ENCODE measurements around the gene ARRDC3.
"Not testable (repeated sequence)": the region's sequence is repeated elsewhere in the genome, so short reads cannot be mapped to it uniquely, and the experiment has no call there.

The ARRDC3 gene

GRCh38 chr5:91359962-91360609 lies 23.0 kb downstream of the ARRDC3 start:
- DNase-seq (ENCODE audit: low spot score): no peak

DNA sequence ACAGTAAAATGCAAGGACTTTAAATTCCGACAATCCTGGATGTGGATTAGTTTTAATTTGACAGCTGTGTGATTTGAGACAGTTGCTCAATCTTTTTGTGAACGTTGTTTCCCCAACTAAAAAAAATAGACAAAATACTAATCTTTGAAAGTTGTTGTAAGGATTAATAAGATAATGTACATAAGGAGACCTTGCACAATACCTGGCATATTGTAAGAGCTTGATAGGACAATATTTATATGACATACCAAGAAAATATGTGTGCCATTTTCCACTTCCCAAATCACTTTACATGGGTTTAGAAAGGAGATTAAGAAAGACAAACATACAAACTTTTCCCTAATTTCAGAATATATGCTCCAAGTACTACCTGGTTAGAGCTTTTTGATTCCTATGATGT lies 25.3 kb downstream of the ARRDC3 start:
- no peak for DNase-seq (ENCODE audit: low spot score)

DNA sequence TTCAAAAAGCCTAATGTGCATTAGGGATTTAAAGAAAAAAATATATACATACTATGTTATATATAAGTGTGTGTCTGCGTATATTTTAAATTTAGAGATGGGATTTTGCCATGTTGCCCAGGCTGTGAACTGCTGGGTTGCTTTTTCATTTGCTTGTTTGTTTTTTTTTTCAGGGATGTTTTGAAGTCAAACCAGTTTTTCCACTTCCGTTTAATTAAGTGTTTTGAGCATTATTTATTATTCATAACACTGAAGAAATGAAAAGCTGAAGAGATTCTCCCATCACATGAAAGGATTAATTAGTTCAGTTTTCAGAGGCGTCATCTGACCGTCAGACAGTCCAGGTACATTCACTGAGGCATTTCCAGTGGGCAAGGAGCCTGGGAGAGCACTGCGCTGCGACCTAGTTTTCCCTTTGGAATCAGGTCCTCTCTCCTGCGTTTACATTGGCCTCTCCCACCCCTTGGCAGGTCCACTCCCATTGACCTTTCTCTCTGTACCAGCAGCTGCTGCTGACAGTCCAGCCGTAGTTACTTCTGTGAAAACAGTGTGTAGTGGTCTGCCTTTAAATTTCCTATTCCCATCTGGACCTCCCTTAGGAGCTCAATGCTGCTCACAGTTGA lies 26.0 kb downstream of the ARRDC3 start:
- DNase-seq (ENCODE audit: low spot score): peak; percentile 54

DNA sequence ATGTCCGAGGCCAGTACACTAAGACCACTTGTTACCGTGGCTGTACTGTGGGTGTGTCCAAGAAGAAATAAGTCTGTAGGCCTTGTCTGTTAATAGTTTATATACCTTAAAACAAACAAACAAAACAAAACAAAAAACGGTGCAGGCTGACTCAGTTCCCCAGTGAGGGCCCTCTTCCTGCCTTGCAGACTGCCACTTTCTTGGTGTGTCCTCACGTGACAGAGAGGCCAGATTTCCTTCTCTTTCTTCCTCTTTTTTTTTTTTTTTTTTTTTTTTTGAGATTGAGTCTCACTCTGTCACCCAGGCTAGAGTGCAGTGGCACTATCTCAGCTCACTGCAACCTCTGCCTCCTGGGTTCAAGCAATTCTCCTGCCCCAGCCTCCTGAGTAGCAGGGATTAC lies 28.2 kb downstream of the ARRDC3 start:
- not testable (repeated sequence) for DNase-seq (ENCODE audit: low spot score)

DNA sequence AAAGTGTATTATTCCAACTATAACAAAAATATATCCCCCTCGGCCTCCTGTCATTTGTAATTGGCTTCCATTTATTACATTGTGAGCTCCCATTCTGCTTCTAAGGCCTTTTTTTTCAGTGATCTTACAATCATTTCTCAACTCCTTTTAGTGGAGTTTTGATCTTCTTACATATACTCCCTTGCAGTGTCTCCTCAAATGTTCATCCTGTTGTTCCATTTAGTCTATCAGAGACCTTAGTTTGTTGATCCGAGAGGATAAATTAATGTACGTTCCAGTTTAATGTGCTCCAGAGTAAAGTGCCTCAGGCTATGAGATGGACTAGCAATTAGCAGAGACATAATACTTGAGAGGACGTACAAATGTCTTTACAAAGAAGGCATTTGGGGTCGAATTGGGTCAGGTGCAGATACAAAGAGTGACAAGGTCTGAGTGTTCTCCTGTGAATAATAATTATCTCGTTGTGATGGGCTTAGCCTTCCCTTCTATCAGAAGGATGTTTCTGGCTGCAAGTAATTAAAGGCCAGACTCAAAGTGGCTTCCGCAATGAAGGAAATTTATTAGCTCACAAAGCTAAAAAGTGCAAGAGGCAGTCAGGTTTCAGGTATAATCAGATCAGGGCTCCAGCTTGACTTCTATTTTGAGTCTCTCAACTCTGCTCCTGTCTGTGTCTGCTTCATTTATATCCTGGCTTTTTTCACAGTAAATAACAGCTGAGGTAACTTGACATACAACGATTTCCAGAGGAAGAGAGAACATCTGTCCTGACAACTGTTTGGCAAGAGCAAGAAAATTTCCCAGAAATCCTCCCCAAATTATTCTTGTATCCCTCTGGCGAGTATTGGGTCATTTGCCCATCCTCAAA lies 30.1 kb downstream of the ARRDC3 start:
- DNase-seq (ENCODE audit: low spot score): no peak

DNA sequence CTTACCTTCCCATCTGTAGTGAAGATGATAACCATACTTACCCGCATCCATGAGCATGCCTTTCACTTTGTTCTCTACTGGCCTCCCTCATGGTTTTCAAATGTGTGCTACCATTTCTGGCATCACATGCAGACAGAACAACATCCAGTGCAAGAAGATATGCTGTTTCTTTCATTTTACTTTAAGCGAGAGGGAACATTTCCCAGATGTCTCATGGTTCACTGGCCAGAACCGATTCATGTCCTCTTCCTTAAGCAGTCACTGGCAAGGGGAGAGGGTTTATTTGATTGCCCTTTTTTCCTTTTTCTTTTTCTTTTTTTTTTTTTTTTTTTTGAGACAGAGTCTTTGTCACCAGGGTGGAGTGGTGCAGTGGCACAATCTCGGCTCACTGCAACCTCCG lies 37.7 kb downstream of the ARRDC3 start:
- DNase-seq (ENCODE audit: low spot score): no peak

DNA sequence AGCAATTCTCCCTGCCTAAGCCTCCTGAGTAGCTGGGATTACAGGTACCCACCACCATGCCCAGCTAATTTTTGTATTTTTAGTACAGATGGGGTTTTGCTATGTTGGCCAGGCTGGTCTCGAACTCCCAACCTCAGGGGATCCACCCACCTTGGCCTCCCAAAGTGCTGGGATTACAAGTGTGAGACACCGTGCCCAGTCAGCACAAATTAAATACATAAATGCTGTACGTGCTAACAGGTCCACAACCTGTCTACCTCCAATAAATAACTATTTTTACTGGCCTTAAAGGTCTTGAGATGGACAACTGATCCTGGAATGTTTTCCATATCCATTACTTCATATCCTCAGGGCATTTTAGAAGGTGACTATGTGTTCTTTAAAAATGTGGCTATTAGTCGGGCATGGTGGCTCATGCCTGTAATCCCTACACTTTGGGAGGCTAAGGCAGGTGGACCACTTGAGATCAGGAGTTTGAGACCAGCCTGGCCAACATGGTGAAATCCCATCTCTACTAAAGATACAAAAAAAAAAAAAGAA lies 38.4 kb downstream of the ARRDC3 start:
- not testable (repeated sequence) for DNase-seq (ENCODE audit: low spot score)

- no peak for DNase-seq (ENCODE audit: low spot score)
These were observed 39.2 kb downstream of the ARRDC3 start for GRCh38 chr5:91343916-91344315.

GRCh38 chr5:91342931-91343330 lies 40.2 kb downstream of the ARRDC3 start:
- not testable (repeated sequence) for DNase-seq (ENCODE audit: low spot score)

- DNase-seq (ENCODE audit: low spot score): no peak
These were observed 42.0 kb downstream of the ARRDC3 start for GRCh38 chr5:91341154-91341553.

- DNase-seq (ENCODE audit: low spot score): no peak
These were observed 42.6 kb downstream of the ARRDC3 start for GRCh38 chr5:91340532-91340931.

DNA sequence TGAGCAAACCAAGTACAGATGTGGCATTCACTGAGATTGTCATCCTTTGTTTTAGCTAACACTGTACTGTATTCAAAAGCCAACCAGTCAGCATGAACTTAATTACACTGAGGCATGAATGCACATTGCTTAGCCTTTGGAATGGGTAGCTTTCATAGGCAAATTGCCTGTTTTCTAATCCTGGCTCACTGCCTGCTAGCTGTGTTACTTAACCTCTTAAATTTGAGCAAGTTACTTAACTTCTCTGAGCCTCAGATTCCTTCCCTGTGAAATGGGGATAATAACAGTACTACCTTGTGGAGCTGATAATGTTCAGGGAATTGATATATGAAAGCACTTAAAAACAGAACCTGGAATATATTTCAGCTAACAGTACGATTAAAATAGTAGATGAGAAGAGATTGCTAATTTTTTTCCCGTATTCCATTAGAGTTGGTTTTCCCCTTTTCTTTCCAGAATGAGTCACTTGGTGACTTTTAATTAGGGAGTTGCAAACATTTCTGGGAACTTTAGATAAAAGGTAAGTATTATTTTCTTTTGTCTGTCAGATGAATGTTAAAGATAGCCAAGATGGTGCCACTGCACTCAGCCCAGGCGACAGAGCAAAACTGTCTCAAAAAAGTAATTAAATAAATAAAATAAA lies 43.9 kb downstream of the ARRDC3 start:
- DNase-seq (ENCODE audit: low spot score): no peak

DNA sequence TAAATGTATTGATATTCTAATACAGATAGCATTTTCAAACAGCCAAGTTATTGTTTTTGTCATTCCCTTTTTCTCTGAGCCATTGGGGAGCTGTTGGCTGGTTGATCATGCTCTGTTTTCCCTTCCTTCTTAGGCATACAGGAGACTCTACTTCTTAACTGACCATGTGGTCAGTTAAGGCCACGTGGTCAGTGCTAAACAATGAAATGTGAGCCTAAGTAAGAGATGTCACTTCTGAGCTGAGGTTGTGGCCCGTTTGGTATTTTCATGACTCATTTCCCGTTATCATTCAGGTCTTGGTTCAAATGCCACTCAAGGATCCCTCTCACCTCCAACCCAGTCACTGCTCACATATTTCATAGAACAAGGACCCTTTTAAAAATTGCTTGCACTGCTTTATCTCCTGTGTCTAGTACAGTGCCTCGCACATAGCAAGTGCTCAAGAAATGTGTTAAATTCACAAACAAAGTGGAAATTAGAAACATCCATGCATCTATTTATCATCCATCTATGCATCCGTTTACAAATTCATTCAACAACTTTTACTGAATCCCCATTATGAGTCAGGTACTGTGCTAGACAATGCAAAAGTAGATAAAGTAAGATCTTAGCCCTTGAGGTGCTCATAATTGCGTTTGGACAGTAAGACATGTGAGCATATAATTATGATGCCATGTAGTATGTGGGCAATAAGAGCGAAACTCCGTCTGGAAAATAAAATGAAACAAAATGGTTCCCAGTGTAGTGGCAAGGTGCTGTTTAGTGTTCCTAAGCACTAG lies 50.7 kb downstream of the ARRDC3 start:
- no peak for DNase-seq (ENCODE audit: low spot score)

- DNase-seq (ENCODE audit: low spot score): no peak
These were observed 51.4 kb downstream of the ARRDC3 start for GRCh38 chr5:91331705-91332104.

- DNase-seq (ENCODE audit: low spot score): no peak
These were observed 53.8 kb downstream of the ARRDC3 start for GRCh38 chr5:91329283-91329682.

DNA sequence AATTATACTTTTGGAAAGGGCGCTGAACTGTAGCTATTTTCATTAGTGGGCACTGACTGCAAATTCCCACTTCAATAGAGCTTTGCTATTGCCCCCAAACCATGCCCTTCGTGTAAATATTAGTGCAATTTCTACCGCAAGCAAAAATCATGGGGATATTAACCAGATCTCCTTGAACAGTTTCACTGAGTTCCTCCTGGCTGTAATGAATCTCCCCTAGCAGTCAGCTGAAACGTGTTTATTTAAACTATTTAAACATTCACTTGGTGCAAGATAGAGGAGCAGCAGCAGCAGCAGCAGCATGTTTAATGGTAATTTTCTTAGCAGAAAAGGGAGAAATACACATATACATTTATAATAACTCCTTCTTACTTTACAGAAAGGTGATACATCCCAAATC lies 54.4 kb downstream of the ARRDC3 start:
- DNase-seq (ENCODE audit: low spot score): peak; percentile 22

GRCh38 chr5:91322981-91323380 lies 60.1 kb downstream of the ARRDC3 start:
- DNase-seq (ENCODE audit: low spot score): not testable (repeated sequence)

DNA sequence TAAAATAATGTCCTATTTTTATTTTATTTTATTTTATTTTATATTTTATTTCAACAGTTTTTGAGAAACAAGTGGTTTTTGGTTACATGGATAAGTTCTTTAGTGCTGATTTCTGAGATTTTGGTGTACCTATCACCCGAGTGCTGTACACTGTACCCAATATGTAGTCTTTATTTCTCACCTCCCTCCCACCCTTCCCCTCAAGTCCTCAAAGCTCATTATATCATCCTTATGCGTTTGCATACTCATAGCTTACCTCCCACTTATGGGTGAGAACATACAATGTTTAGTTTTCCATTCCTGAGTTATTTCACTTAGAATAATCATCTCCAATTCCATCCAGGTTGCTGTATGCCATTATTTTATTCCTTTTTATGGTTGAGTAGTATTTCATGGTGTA lies 63.5 kb downstream of the ARRDC3 start:
- no peak for DNase-seq (ENCODE audit: low spot score)

GRCh38 chr5:91318724-91319123 lies 64.4 kb downstream of the ARRDC3 start:
- no peak for DNase-seq (ENCODE audit: low spot score)
